Activated CD8-positive, alpha-beta memory T cell treated with anti-CD3 and anti-CD28 coated beads for 48 hours (primary cell): Measurements from ENCODE around the gene HAP1.
"Not testable (repeated sequence)": the region's sequence is repeated elsewhere in the genome, so short reads cannot be mapped to it uniquely, and the experiment has no call there.

Experiments
- DNase-seq, 3 experiments: peaks; one replicate each; pipeline ENCODE4 v3.0.0-alpha.2; 2020; ENCODE audit warnings: low read depth in 2 of 3, low spot score in 2 of 3

The HAP1 gene

DNA sequence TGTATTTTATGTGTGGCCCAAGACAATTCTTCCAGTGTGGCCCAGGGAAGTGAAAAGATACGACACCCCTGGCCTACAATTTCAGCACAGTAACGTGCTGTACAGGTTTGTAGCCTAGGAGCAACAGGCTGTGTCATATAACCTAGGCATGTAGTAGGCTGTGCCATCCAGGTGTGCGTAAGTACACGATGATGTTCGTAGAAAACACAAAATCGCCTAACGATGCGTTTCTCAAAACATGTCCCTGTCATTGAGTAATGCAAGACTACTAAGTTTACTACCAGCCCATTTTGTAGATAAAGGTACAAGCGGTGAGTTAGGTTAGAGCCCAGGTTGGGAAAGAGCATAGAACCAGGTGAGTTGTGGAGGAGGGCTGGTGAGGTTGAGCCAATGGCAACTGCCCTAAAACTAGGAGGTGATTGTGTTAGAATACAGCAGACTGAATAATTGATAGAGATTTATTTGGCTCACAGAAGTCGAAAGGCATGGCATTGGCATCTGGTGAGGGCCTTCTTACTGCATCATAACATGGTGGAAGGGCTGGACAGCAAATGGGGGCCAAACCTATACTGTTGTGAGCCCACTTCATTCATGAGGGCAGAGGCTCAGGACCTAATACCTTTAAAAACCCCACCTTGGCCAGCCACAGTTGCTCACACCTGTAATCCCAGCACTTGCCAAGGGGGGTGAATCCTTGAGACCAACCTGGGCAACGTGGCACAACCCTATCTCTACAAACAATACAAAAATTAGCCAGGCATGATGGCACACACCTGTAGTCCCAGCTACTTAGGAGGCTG, 41.5 kb downstream of the HAP1 start:
- DNase-seq, result no peak

DNA sequence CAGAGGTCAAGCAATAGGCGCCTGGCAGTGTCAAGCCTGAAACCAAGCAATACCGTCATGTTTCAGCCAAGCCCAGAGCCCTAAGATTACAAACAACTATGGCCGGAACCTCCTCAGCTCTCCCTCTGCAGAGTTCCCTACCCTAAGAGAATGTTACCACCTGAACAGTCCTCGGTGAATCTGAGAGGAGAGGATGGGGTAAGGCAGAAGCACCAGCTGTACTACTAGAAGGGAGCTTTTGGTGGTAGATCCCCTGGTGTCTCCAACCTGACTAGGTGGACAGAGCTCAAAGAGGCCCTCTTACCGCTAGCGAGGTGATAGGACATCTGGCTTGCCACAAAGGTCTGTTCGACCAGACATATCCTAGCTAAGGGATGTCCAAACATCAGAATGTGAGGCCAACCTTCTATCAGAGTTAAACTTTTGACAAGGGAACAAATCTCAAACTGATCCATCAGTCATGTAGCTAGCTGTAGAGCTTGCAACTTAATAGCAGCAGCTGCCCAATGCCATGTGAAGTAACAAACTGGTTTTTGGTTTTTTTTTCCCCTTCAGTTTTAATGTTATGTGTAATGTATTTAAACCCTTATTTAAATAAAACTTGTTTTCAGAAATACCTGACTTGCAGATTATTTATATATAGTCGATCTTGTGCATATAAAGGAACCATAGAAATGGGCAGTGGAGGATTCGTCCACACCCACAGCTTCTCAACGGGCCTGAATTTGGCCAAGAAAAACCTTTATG, 43.2 kb downstream of the HAP1 start:
- DNase-seq, result no peak

DNA sequence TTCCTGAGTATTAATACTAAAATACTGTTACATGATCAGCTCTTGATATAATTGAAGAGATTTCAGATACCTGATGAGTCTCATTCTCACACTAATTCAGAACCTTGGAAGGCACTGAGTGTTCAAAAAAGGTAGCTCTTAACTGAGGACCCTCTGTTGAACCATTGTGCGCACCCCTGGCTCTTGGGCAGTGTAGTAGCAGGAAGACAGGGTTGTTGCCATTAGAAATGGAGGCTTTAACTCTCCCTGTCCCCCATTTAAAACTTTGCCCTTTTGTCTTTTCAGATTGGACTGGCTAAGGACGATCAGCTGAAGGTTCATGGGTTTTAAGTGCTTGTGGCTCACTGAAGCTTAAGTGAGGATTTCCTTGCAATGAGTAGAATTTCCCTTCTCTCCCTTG, 43.9 kb downstream of the HAP1 start:
- DNase-seq, result no peak

GRCh38 chr17:41689497-41690299, 44.7 kb downstream of the HAP1 start:
- DNase-seq, result peak in 1 of 3 experiments; percentile 38

DNA sequence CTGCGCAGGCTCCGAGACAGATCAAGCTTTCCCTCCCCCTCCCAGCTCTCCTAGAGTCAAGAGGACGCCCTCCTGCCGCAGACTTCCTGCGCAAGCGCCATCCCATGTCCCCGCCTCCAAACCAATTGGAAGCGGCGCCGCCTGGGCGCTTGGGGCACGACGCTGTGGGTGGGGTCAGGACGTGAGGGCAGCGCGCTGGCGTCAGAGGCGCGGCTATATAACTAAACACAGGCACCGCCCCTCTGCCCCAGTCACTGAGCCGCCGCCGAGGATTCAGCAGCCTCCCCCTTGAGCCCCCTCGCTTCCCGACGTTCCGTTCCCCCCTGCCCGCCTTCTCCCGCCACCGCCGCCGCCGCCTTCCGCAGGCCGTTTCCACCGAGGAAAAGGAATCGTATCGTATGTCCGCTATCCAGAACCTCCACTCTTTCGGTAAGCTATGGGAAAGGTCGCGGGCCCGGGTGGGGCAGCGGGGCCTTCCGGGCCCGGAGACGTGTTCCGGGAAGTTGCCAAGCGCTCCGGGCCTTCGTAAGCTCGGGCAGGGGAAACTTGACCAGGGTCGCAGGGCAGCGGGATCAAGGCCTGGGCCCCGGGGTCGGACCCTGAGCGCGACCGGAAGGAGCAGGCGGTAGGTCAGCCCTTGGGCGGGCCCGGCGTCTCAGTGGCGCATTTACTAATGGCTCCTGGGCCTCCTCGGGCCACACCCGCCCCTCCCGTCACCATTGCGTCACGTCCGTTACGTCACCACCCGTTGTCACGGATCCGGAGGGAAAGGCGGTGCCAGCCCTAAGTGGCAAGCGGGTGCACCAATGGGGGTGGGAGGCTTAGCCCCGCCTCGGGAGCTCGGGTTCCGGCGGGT, 45.6 kb downstream of the HAP1 start, which contains the start of gene EIF1:
Gene EIF1 (plus strand): TSS at position 245 of the 856 bp plus-strand sequence. CDS start 154 bp downstream, at position 399.
- DNase-seq, result peak; percentile 99 to 100 (median 100)

- DNase-seq, result no peak
These were observed 46.4 kb downstream of the HAP1 start for GRCh38 chr17:41687828-41688640.

DNA sequence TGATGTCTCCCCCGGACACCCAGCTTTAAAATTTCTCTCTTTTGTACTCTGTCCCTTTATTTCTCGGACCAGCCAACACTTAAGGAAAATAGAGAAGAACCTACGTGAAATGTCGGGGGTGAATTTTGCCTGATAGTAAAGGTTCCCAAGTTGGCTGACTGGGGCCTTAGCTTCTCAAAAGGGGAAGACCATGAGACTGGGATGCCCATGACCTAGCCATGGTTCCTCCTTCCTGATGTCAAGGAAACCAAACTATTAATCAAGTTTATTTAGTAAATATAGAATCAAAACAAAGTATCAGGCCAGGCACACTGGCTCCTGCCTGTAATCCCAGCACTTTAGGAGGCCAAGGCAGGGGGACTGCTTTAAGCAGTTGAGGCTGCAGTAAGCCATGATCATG, 48.2 kb downstream of the HAP1 start:
- no peak for DNase-seq

DNA sequence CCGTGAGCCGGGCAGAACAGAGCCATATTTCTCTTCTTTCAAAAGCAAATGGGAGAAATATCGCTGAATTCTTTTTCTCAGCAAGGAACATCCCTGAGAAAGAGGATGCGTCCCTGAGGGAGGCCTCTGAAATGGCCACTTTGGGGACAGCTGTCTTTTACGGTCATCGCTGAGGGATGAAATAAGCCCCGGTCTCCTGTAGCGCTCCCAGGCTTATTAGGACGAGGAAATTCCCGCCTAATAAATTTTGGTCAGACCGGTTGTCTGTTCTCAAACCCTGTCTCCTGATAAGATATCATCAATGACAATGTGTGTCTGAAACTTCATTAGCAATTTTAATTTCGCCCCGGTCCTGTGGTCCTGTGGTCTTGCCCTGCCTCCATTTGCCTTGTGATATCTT, 48.7 kb downstream of the HAP1 start:
- not testable (repeated sequence) for DNase-seq

- no peak for DNase-seq
These were observed 50.4 kb downstream of the HAP1 start for GRCh38 chr17:41684035-41684434.

GRCh38 chr17:41683441-41684007, 50.9 kb downstream of the HAP1 start:
- no peak for DNase-seq

DNA sequence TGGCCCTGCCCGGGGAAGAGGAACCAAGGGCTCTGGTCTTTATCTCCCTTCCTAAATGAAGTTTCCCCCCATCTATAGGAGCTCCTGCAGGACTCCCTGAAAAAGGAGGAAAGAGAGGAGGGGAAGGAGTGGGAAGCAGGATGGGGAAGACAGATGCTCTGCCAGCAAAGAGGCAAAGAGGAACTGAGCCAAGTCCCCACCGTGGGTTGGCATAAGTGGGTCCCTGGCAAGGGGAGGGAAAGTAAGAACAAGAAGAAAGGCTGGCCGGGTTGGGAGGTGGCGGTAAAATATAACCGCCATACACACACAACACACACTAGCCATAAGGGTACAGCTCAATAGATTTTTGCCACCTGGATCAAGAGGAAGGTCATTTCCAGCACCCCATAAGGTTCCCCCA, 51.8 kb downstream of the HAP1 start:
- no peak for DNase-seq

GRCh38 chr17:41681776-41682175, 52.7 kb downstream of the HAP1 start:
- DNase-seq, result no peak

GRCh38 chr17:41680426-41681040, 53.9 kb downstream of the HAP1 start:
- DNase-seq, result no peak

DNA sequence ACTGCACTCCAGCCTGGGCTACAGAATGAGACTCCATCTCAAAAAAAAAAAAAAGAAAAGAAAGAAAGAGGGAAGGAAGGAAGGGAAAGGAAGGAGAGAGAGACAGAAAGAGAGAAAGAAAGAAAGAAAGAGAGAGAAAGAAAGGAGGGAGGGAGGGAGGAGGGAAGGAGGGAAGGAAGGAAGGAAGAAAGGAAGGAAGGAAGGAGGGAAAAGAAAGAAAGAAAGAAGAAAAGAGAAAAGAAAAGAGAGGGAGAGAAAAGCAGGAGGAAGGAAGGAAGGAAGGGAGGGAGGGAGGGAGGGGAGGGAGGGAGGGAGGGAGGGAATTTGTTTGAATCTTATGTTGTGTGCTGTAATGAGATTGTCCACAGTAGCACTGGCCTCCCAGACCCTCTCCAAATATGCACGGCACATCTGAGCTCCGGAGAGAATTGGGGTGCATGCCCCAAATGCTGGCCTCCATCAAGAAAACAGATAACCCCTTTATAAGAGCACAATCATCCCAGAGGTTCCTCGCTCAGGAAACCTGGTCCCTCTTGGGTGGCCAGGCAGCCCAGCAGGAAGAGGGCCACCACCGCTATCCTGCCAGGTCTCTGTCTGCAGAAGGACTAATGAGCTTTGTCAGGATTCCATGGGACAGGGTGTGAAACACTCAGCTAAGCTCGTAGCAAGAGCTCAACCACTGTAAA, 54.6 kb downstream of the HAP1 start:
- DNase-seq, result no peak

GRCh38 chr17:41678907-41679739, 55.3 kb downstream of the HAP1 start:
- DNase-seq, result no peak

- no peak for DNase-seq
These were observed 56.0 kb downstream of the HAP1 start for GRCh38 chr17:41678411-41678906.

GRCh38 chr17:41676058-41676419, 58.4 kb downstream of the HAP1 start:
- no peak for DNase-seq
